ENCODE data around the gene TDRD10. TPM values are rescaled to one million over a fixed set of nuclear protein-coding genes. Genes with fewer than 3 reads are reported as not detected.

TDRD10 gene
- total RNA-seq, 4 donors from 2014 or later: 2.3 to 5.0 (median 4.3) TPM

DNA sequence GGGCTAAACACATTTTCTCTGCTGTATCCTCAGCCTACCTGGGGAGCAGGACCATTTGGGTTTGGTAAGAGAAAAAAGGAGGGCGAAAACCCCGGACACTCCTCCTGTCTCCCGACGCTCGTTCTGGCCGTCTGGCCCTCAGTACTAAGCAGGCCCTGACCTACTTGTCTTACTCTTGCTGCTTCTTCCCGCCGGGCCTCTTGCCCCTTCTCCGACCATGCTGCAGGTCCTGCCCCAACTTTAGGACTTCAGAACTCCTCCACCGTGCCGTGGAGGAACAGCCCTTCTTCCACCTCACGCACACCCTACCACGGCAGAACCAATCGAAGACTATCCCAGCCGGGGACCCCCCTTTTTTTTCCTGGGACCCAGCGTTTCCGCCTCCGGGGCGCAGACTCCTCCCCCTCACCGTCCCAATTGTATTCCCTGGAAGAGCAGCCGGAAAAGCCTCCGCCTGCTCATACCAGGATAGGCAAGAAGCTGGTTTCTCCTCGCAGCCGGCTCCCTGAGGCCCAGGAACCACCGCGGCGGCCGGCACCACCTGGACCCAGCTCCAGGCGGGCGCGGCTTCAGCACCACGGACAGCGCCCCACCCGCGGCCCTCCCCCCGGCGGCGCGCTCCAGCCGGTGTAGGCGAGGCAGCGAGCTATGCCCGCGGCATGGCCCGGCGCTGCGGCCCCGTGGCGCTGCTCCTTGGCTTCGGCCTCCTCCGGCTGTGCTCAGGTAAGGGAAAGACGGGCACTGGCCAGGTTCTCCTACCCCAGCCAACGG lies 65.6 kb downstream of the TDRD10 start, which contains the start of gene CHRNB2:
Gene CHRNB2, plus strand, starts transcription at position 393 of the 771 bp plus-strand sequence. Its CDS starts 267 bp downstream, at position 660.
- TF ChIP-seq POLR2AphosphoS5 (IDR thresholded peaks at IDR 0.05) (peak in 1 of 2 donors; percentile 33), CTCF (IDR thresholded peaks at IDR 0.05) (peak in 2 of 3 experiments; percentile 11 to 23), POLR2A (IDR thresholded peaks at IDR 0.05; ENCODE audit: low read depth) (no peak)
- Histone ChIP-seq H3K4me1 (peaks cover 8 to 13% (median 12%) of the 10 kb centered on the region in 4 donors), H3K27ac (replicated peaks in 1 of 4) (no peak within 1 kb of the TSS), H3K4me3 (peak within 1 kb of the TSS; percentile 7 to 35 (median 30)), H3K36me3 (no peaks in the 10 kb centered on the region), H3K27me3 (peaks cover 0 to 36% (median 0%) of the 10 kb centered on the region in 4 donors), H3K9me3 (no peaks in the 10 kb centered on the region)
- 3% methylated on average over 29 of the region's 53 CpGs for WGBS
- DNase-seq (ENCODE audit: extremely low spot score): no peak
- intact Hi-C loops (cut with DNase I): no loop called here

DNA sequence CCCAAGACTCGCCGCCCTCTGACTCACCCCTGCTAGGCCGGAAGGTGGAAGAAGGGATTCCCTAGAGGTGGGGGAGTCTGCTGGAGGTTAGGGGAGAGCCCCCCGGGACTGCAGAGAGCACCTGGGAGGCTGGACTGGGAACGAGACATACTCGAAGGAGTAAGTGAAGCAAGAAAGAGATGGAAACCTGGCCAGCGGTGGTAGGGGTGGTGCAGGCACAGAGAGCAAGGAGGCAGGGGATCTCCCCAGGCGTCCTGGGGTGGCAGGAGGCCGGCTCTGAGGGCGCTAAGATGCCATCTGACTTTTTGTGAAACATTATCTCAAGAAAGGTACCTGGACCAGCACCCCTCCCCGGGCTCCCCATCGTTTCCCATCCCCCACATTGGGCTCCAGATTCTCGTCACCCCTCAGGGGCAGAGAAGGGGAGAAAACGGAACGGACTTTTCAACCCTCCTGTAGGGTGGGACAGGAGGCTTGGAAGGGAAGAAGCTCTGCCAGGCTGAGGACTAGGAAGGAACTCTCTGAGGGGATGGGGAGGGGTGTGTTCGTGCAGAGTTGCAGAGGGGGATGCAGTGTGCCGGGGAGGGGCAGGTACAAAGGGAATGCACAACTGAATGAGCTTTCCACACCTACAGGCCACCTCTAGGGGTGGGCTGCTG lies 66.3 kb downstream of the TDRD10 start:
- Histone ChIP-seq H3K4me3 (peak overlapping the region; percentile 7 to 35 (median 30)), H3K27me3 (peaks cover 0 to 40% (median 0%) of the 10 kb centered on the region in 4 donors), H3K27ac (replicated peaks in 1 of 4) (no peak overlapping the region), H3K4me1 (peaks cover 8 to 13% (median 12%) of the 10 kb centered on the region in 4 donors), H3K36me3 (no peaks in the 10 kb centered on the region), H3K9me3 (no peaks in the 10 kb centered on the region)
- no peak for TF ChIP-seq EP300 (IDR thresholded peaks at IDR 0.05)
- no peak for TF ChIP-seq POLR2AphosphoS5 (IDR thresholded peaks at IDR 0.05)
- TF ChIP-seq CTCF (IDR thresholded peaks at IDR 0.05): no peak
- TF ChIP-seq POLR2A (IDR thresholded peaks at IDR 0.05; ENCODE audit: low read depth): no peak
- no peak for DNase-seq (ENCODE audit: extremely low spot score)
- 40% methylated on average over 16 of the region's 17 CpGs for WGBS
- intact Hi-C loops (cut with DNase I): no loop called here

DNA sequence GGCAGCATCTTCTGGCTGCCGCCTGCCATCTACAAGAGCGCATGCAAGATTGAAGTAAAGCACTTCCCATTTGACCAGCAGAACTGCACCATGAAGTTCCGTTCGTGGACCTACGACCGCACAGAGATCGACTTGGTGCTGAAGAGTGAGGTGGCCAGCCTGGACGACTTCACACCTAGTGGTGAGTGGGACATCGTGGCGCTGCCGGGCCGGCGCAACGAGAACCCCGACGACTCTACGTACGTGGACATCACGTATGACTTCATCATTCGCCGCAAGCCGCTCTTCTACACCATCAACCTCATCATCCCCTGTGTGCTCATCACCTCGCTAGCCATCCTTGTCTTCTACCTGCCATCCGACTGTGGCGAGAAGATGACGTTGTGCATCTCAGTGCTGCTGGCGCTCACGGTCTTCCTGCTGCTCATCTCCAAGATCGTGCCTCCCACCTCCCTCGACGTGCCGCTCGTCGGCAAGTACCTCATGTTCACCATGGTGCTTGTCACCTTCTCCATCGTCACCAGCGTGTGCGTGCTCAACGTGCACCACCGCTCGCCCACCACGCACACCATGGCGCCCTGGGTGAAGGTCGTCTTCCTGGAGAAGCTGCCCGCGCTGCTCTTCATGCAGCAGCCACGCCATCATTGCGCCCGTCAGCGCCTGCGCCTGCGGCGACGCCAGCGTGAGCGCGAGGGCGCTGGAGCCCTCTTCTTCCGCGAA lies 69.4 kb downstream of the TDRD10 start:
- intact Hi-C loops (cut with DNase I): no loop called here
- no peak for DNase-seq (ENCODE audit: extremely low spot score)
- Histone ChIP-seq H3K9me3 (no peaks in the 10 kb centered on the region), H3K4me1 (peaks cover 8 to 13% (median 12%) of the 10 kb centered on the region in 4 donors), H3K27me3 (peaks cover 0 to 40% (median 0%) of the 10 kb centered on the region in 4 donors), H3K4me3 (no peak overlapping the region), H3K27ac (replicated peaks in 1 of 4) (no peak overlapping the region), H3K36me3 (no peaks in the 10 kb centered on the region)
- 97% methylated on average over 43 of the region's 59 CpGs for WGBS
- TF ChIP-seq EP300 (IDR thresholded peaks at IDR 0.05) (no peak), CTCF (IDR thresholded peaks at IDR 0.05) (no peak), POLR2AphosphoS5 (IDR thresholded peaks at IDR 0.05) (no peak), POLR2A (IDR thresholded peaks at IDR 0.05; ENCODE audit: low read depth) (no peak)

- WGBS: 100% methylated on average over 14 of the region's 29 CpGs
- H3K27ac ChIP-seq (replicated peaks in 1 of 4): no peak overlapping the region
- peaks cover 0 to 40% (median 0%) of the 10 kb centered on the region in 4 donors for H3K27me3 ChIP-seq
- H3K4me3 ChIP-seq: no peak overlapping the region
- TF ChIP-seq EP300 (IDR thresholded peaks at IDR 0.05): no peak
- no peak for TF ChIP-seq POLR2AphosphoS5 (IDR thresholded peaks at IDR 0.05)
- no peak for TF ChIP-seq CTCF (IDR thresholded peaks at IDR 0.05)
- no peak for TF ChIP-seq POLR2A (IDR thresholded peaks at IDR 0.05; ENCODE audit: low read depth)
- DNase-seq (ENCODE audit: extremely low spot score): no peak
- intact Hi-C loops (cut with DNase I): no loop called here
- no peaks in the 10 kb centered on the region for H3K9me3 ChIP-seq
- no peaks in the 10 kb centered on the region for H3K36me3 ChIP-seq
- peaks cover 8 to 13% (median 12%) of the 10 kb centered on the region in 4 donors for H3K4me1 ChIP-seq
Observed at GRCh38 chr1:154571964-154572288, 69.9 kb downstream of the TDRD10 start.

Measured in esophagus muscularis mucosa (tissue), 4 donors.